ENCODE measurements around the gene WDR88. TPM values are rescaled to one million over a fixed set of nuclear protein-coding genes. Genes with fewer than 3 reads are reported as not detected.
"Not testable (repeated sequence)": the region's sequence is repeated elsewhere in the genome, so short reads cannot be mapped to it uniquely, and the experiment has no call there.

WDR88 gene
- total RNA-seq, 1 experiment from 2014 or later = not detected

- H3K27me3 ChIP-seq (ENCODE audit: low read length); H4K20me1 ChIP-seq (ENCODE audit: insufficient read depth, low read depth, low read length); H3K9me2 ChIP-seq (replicated peaks; ENCODE audit: insufficient read depth, low read length); H3K79me2 ChIP-seq (ENCODE audit: low read length); DNase-seq; H2AFZ ChIP-seq (ENCODE audit: low read length); H3K4me1 ChIP-seq (ENCODE audit: low read length); H3K4me2 ChIP-seq (ENCODE audit: low read depth, low read length, poor library complexity, severe bottlenecking); H3K27ac ChIP-seq (ENCODE audit: low read length); H3K9me3 ChIP-seq (ENCODE audit: low read length); H3K36me3 ChIP-seq (ENCODE audit: insufficient read depth, low read length); H3K4me3 ChIP-seq (ENCODE audit: low read length); H3K9ac ChIP-seq (ENCODE audit: low read length): not testable (repeated sequence)
These were observed 22.4 kb downstream of the WDR88 start for GRCh38 chr19:33154313-33154712.

- H3K9me2 ChIP-seq (replicated peaks; ENCODE audit: insufficient read depth, low read length) = no peaks in the 10 kb centered on the region
- H4K20me1 ChIP-seq (ENCODE audit: insufficient read depth, low read depth, low read length) = no peaks in the 10 kb centered on the region
- no peak overlapping the region for H3K27ac ChIP-seq (ENCODE audit: low read length)
- H3K9ac ChIP-seq (ENCODE audit: low read length) = no peak overlapping the region
- DNase-seq = no peak
- H3K79me2 ChIP-seq (ENCODE audit: low read length) = no peaks in the 10 kb centered on the region
- no peaks in the 10 kb centered on the region for H3K9me3 ChIP-seq (ENCODE audit: low read length)
- no peak overlapping the region for H3K4me2 ChIP-seq (ENCODE audit: low read depth, low read length, poor library complexity, severe bottlenecking)
- H3K36me3 ChIP-seq (ENCODE audit: insufficient read depth, low read length) = no peaks in the 10 kb centered on the region
- H3K4me1 ChIP-seq (ENCODE audit: low read length) = no peaks in the 10 kb centered on the region
- no peaks in the 10 kb centered on the region for H3K27me3 ChIP-seq (ENCODE audit: low read length)
- H2AFZ ChIP-seq (ENCODE audit: low read length) = no peak overlapping the region
- no peak overlapping the region for H3K4me3 ChIP-seq (ENCODE audit: low read length)
These were observed 24.4 kb downstream of the WDR88 start for GRCh38 chr19:33156334-33156733.

- no peaks in the 10 kb centered on the region for H3K27me3 ChIP-seq (ENCODE audit: low read length)
- no peaks in the 10 kb centered on the region for H4K20me1 ChIP-seq (ENCODE audit: insufficient read depth, low read depth, low read length)
- H3K36me3 ChIP-seq (ENCODE audit: insufficient read depth, low read length) = no peaks in the 10 kb centered on the region
- DNase-seq = no peak
- no peaks in the 10 kb centered on the region for H3K79me2 ChIP-seq (ENCODE audit: low read length)
- H3K9me3 ChIP-seq (ENCODE audit: low read length) = no peaks in the 10 kb centered on the region
- no peaks in the 10 kb centered on the region for H3K9me2 ChIP-seq (replicated peaks; ENCODE audit: insufficient read depth, low read length)
- no peak overlapping the region for H3K4me3 ChIP-seq (ENCODE audit: low read length)
- no peak overlapping the region for H3K9ac ChIP-seq (ENCODE audit: low read length)
- H2AFZ ChIP-seq (ENCODE audit: low read length) = no peak overlapping the region
- H3K27ac ChIP-seq (ENCODE audit: low read length) = no peak overlapping the region
- H3K4me1 ChIP-seq (ENCODE audit: low read length) = no peaks in the 10 kb centered on the region
- no peak overlapping the region for H3K4me2 ChIP-seq (ENCODE audit: low read depth, low read length, poor library complexity, severe bottlenecking)
These were observed 26.0 kb downstream of the WDR88 start for GRCh38 chr19:33157906-33158305.

- H4K20me1 ChIP-seq (ENCODE audit: insufficient read depth, low read depth, low read length) = no peaks in the 10 kb centered on the region
- no peaks in the 10 kb centered on the region for H3K4me1 ChIP-seq (ENCODE audit: low read length)
- H3K36me3 ChIP-seq (ENCODE audit: insufficient read depth, low read length) = no peaks in the 10 kb centered on the region
- no peak overlapping the region for H3K4me3 ChIP-seq (ENCODE audit: low read length)
- H3K27ac ChIP-seq (ENCODE audit: low read length) = no peak overlapping the region
- H2AFZ ChIP-seq (ENCODE audit: low read length) = no peak overlapping the region
- no peaks in the 10 kb centered on the region for H3K79me2 ChIP-seq (ENCODE audit: low read length)
- H3K9me3 ChIP-seq (ENCODE audit: low read length) = no peaks in the 10 kb centered on the region
- H3K9me2 ChIP-seq (replicated peaks; ENCODE audit: insufficient read depth, low read length) = no peaks in the 10 kb centered on the region
- DNase-seq = no peak
- no peaks in the 10 kb centered on the region for H3K27me3 ChIP-seq (ENCODE audit: low read length)
- H3K4me2 ChIP-seq (ENCODE audit: low read depth, low read length, poor library complexity, severe bottlenecking) = no peak overlapping the region
- H3K9ac ChIP-seq (ENCODE audit: low read length) = no peak overlapping the region
These were observed 26.5 kb downstream of the WDR88 start for GRCh38 chr19:33158365-33158764.

GRCh38 chr19:33159149-33159548 is 27.2 kb downstream of the WDR88 start:
- DNase-seq = no peak
- Histone ChIP-seq H4K20me1 (ENCODE audit: insufficient read depth, low read depth, low read length) (no peaks in the 10 kb centered on the region), H3K27ac (ENCODE audit: low read length) (no peak overlapping the region), H3K4me3 (ENCODE audit: low read length) (no peak overlapping the region), H3K9me3 (ENCODE audit: low read length) (no peaks in the 10 kb centered on the region), H3K9ac (ENCODE audit: low read length) (no peak overlapping the region), H3K4me2 (ENCODE audit: low read depth, low read length, poor library complexity, severe bottlenecking) (no peak overlapping the region), H3K79me2 (ENCODE audit: low read length) (no peaks in the 10 kb centered on the region), H3K9me2 (replicated peaks; ENCODE audit: insufficient read depth, low read length) (no peaks in the 10 kb centered on the region), H3K27me3 (ENCODE audit: low read length) (no peaks in the 10 kb centered on the region), H3K4me1 (ENCODE audit: low read length) (no peaks in the 10 kb centered on the region), H3K36me3 (ENCODE audit: insufficient read depth, low read length) (no peaks in the 10 kb centered on the region), H2AFZ (ENCODE audit: low read length) (no peak overlapping the region)

- no peak overlapping the region for H3K9ac ChIP-seq (ENCODE audit: low read length)
- H3K79me2 ChIP-seq (ENCODE audit: low read length) = no peaks in the 10 kb centered on the region
- no peak overlapping the region for H2AFZ ChIP-seq (ENCODE audit: low read length)
- DNase-seq = no peak
- no peaks in the 10 kb centered on the region for H3K9me2 ChIP-seq (replicated peaks; ENCODE audit: insufficient read depth, low read length)
- no peak overlapping the region for H3K27ac ChIP-seq (ENCODE audit: low read length)
- H3K27me3 ChIP-seq (ENCODE audit: low read length) = no peaks in the 10 kb centered on the region
- no peaks in the 10 kb centered on the region for H3K36me3 ChIP-seq (ENCODE audit: insufficient read depth, low read length)
- H3K4me2 ChIP-seq (ENCODE audit: low read depth, low read length, poor library complexity, severe bottlenecking) = no peak overlapping the region
- no peaks in the 10 kb centered on the region for H3K4me1 ChIP-seq (ENCODE audit: low read length)
- H4K20me1 ChIP-seq (ENCODE audit: insufficient read depth, low read depth, low read length) = no peaks in the 10 kb centered on the region
- H3K9me3 ChIP-seq (ENCODE audit: low read length) = no peaks in the 10 kb centered on the region
- no peak overlapping the region for H3K4me3 ChIP-seq (ENCODE audit: low read length)
These were observed 28.0 kb downstream of the WDR88 start for GRCh38 chr19:33159893-33160292.

- H3K27ac ChIP-seq (ENCODE audit: low read length) = no peak overlapping the region
- H3K9ac ChIP-seq (ENCODE audit: low read length) = no peak overlapping the region
- H3K9me3 ChIP-seq (ENCODE audit: low read length) = no peaks in the 10 kb centered on the region
- H3K9me2 ChIP-seq (replicated peaks; ENCODE audit: insufficient read depth, low read length) = no peaks in the 10 kb centered on the region
- no peaks in the 10 kb centered on the region for H3K36me3 ChIP-seq (ENCODE audit: insufficient read depth, low read length)
- no peak for DNase-seq
- no peaks in the 10 kb centered on the region for H3K79me2 ChIP-seq (ENCODE audit: low read length)
- H3K4me2 ChIP-seq (ENCODE audit: low read depth, low read length, poor library complexity, severe bottlenecking) = no peak overlapping the region
- no peaks in the 10 kb centered on the region for H3K4me1 ChIP-seq (ENCODE audit: low read length)
- H2AFZ ChIP-seq (ENCODE audit: low read length) = no peak overlapping the region
- no peaks in the 10 kb centered on the region for H3K27me3 ChIP-seq (ENCODE audit: low read length)
- no peak overlapping the region for H3K4me3 ChIP-seq (ENCODE audit: low read length)
- H4K20me1 ChIP-seq (ENCODE audit: insufficient read depth, low read depth, low read length) = no peaks in the 10 kb centered on the region
These were observed 29.3 kb downstream of the WDR88 start for GRCh38 chr19:33161201-33161600.

GRCh38 chr19:33163481-33163880 is 31.6 kb downstream of the WDR88 start:
- H3K4me1 ChIP-seq (ENCODE audit: low read length) = no peaks in the 10 kb centered on the region

GRCh38 chr19:33166037-33166436 is 34.1 kb downstream of the WDR88 start:
- not testable (repeated sequence) for H3K4me1 ChIP-seq (ENCODE audit: low read length); DNase-seq; H3K9me3 ChIP-seq (ENCODE audit: low read length); H3K4me2 ChIP-seq (ENCODE audit: low read depth, low read length, poor library complexity, severe bottlenecking); H3K9me2 ChIP-seq (replicated peaks; ENCODE audit: insufficient read depth, low read length); H3K27me3 ChIP-seq (ENCODE audit: low read length); H3K4me3 ChIP-seq (ENCODE audit: low read length); H2AFZ ChIP-seq (ENCODE audit: low read length); H3K36me3 ChIP-seq (ENCODE audit: insufficient read depth, low read length); H3K79me2 ChIP-seq (ENCODE audit: low read length); H3K27ac ChIP-seq (ENCODE audit: low read length); H3K9ac ChIP-seq (ENCODE audit: low read length); H4K20me1 ChIP-seq (ENCODE audit: insufficient read depth, low read depth, low read length)

More at GRCh38 chr19:33163481-33163880, 31.6 kb downstream of the WDR88 start:
- Histone ChIP-seq H3K9me3 (ENCODE audit: low read length) (no peaks in the 10 kb centered on the region), H3K27ac (ENCODE audit: low read length) (no peak overlapping the region), H3K4me3 (ENCODE audit: low read length) (no peak overlapping the region), H3K79me2 (ENCODE audit: low read length) (no peaks in the 10 kb centered on the region), H3K9me2 (replicated peaks; ENCODE audit: insufficient read depth, low read length) (no peaks in the 10 kb centered on the region), H4K20me1 (ENCODE audit: insufficient read depth, low read depth, low read length) (no peaks in the 10 kb centered on the region), H3K27me3 (ENCODE audit: low read length) (no peaks in the 10 kb centered on the region), H3K9ac (ENCODE audit: low read length) (no peak overlapping the region), H2AFZ (ENCODE audit: low read length) (no peak overlapping the region), H3K36me3 (ENCODE audit: insufficient read depth, low read length) (no peaks in the 10 kb centered on the region), H3K4me2 (ENCODE audit: low read depth, low read length, poor library complexity, severe bottlenecking) (no peak overlapping the region)
- no peak for DNase-seq

Measured in Karpas-422 (cell line).